ENCODE data around the gene ATOX1. TPM values are rescaled to one million over a fixed set of nuclear protein-coding genes. Genes with fewer than 3 reads are reported as not detected.

ATOX1 gene
- total and polyA plus RNA-seq, 10 of the 15 experiments (the other 5 are each of a cell fraction or from before 2014, with no cell fraction given) = 130 to 642 (median 245) TPM

- TF ChIP-seq ZBTB11 (CRISPR knock-in tag; IDR thresholded peaks at IDR 0.05) (no peak), CBX3 (IDR thresholded peaks at IDR 0.05; ENCODE audit: borderline replicate concordance, low read depth) (no peak), SKIL (IDR thresholded peaks at IDR 0.05; ENCODE audit: low read depth, poor library complexity, severe bottlenecking) (no peak), MAX (IDR thresholded peaks at IDR 0.05; ENCODE audit: low read depth, low read length) (no peak), RBBP5 (conservative IDR thresholded peaks at IDR 0.05) (no peak), ZNF687 (IDR thresholded peaks at IDR 0.05) (peak; percentile 87; the same call in 1 of the 2 replicates), EP300 (IDR thresholded peaks at IDR 0.05; ENCODE audit: borderline replicate concordance in 1 of 2, control insufficient read depth in 1 of 2, low read depth in 2 of 2, low read length in 2 of 2) (no peak), USF1 (IDR thresholded peaks at IDR 0.05; ENCODE audit: borderline replicate concordance, extremely low read length, insufficient read depth, low read depth, low read length) (no peak), NFXL1 (IDR thresholded peaks at IDR 0.05; ENCODE audit: borderline replicate concordance) (no peak), REST (IDR thresholded peaks at IDR 0.05; ENCODE audit: low read depth, low read length) (no peak)
Observed at GRCh38 chr5:151770383-151771258, 12.2 kb upstream of the ATOX1 start (continued).
